Activated T-cell treated with anti-CD3 and anti-CD28 coated beads for 48 hours (primary cell): ENCODE results near the gene ADAMTS15.
A peak's percentile ranks its signal among the peaks of the same experiment; 100 is the strongest.

ENCODE experiments used
- DNase-seq: peaks from one replicate; pipeline ENCODE4 v3.0.0-alpha.2; 2020; ENCODE audit warnings: low read depth

ADAMTS15 gene

GRCh38 chr11:130448416-130449309, at the start of gene ADAMTS15:
Gene ADAMTS15, plus strand, starts transcription at chr11:130448645. Its CDS starts 329 bp downstream, at chr11:130448974.
- DNase-seq = peak; percentile 35

GRCh38 chr11:130399196-130399595, 49.2 kb upstream of the ADAMTS15 start:
- DNase-seq = no peak

GRCh38 chr11:130400781-130401483, 47.5 kb upstream of the ADAMTS15 start:
- DNase-seq = no peak

GRCh38 chr11:130402570-130402969, 45.9 kb upstream of the ADAMTS15 start:
- no peak for DNase-seq

GRCh38 chr11:130403271-130403804, 45.1 kb upstream of the ADAMTS15 start:
- DNase-seq = no peak

GRCh38 chr11:130403967-130404366, 44.5 kb upstream of the ADAMTS15 start:
- no peak for DNase-seq

- DNase-seq = no peak
These were observed 43.7 kb upstream of the ADAMTS15 start for GRCh38 chr11:130404727-130405126.

- DNase-seq = no peak
These were observed 43.0 kb upstream of the ADAMTS15 start for GRCh38 chr11:130405428-130405827.

- DNase-seq = no peak
These were observed 40.5 kb upstream of the ADAMTS15 start for GRCh38 chr11:130407978-130408377.

- DNase-seq = no peak
These were observed 40.0 kb upstream of the ADAMTS15 start for GRCh38 chr11:130408401-130408890.

GRCh38 chr11:130408901-130409300, 39.5 kb upstream of the ADAMTS15 start:
- no peak for DNase-seq

- DNase-seq = no peak
These were observed 38.7 kb upstream of the ADAMTS15 start for GRCh38 chr11:130409594-130410388.

GRCh38 chr11:130411223-130411622, 37.2 kb upstream of the ADAMTS15 start:
- DNase-seq = no peak

- peak; percentile 21 for DNase-seq
These were observed 34.9 kb upstream of the ADAMTS15 start for GRCh38 chr11:130413405-130414106.

- DNase-seq = no peak
These were observed 34.1 kb upstream of the ADAMTS15 start for GRCh38 chr11:130414107-130415080.

- no peak for DNase-seq
These were observed 32.5 kb upstream of the ADAMTS15 start for GRCh38 chr11:130415731-130416529.

GRCh38 chr11:130416530-130416882, 31.9 kb upstream of the ADAMTS15 start:
- no peak for DNase-seq

GRCh38 chr11:130416906-130417305, 31.5 kb upstream of the ADAMTS15 start:
- no peak for DNase-seq

GRCh38 chr11:130418210-130418609, 30.2 kb upstream of the ADAMTS15 start:
- DNase-seq = no peak
